ENCODE measurements around the gene ASTN2. TPM values are rescaled to one million over a fixed set of nuclear protein-coding genes. Genes with fewer than 3 reads are reported as not detected.

The ASTN2 gene, protein sequence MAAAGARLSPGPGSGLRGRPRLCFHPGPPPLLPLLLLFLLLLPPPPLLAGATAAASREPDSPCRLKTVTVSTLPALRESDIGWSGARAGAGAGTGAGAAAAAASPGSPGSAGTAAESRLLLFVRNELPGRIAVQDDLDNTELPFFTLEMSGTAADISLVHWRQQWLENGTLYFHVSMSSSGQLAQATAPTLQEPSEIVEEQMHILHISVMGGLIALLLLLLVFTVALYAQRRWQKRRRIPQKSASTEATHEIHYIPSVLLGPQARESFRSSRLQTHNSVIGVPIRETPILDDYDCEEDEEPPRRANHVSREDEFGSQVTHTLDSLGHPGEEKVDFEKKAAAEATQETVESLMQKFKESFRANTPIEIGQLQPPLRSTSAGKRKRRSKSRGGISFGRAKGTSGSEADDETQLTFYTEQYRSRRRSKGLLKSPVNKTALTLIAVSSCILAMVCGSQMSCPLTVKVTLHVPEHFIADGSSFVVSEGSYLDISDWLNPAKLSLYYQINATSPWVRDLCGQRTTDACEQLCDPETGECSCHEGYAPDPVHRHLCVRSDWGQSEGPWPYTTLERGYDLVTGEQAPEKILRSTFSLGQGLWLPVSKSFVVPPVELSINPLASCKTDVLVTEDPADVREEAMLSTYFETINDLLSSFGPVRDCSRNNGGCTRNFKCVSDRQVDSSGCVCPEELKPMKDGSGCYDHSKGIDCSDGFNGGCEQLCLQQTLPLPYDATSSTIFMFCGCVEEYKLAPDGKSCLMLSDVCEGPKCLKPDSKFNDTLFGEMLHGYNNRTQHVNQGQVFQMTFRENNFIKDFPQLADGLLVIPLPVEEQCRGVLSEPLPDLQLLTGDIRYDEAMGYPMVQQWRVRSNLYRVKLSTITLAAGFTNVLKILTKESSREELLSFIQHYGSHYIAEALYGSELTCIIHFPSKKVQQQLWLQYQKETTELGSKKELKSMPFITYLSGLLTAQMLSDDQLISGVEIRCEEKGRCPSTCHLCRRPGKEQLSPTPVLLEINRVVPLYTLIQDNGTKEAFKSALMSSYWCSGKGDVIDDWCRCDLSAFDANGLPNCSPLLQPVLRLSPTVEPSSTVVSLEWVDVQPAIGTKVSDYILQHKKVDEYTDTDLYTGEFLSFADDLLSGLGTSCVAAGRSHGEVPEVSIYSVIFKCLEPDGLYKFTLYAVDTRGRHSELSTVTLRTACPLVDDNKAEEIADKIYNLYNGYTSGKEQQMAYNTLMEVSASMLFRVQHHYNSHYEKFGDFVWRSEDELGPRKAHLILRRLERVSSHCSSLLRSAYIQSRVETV (N-terminal part only)
- 5.5 and 5.7 TPM in 2 replicates for total RNA-seq

DNA sequence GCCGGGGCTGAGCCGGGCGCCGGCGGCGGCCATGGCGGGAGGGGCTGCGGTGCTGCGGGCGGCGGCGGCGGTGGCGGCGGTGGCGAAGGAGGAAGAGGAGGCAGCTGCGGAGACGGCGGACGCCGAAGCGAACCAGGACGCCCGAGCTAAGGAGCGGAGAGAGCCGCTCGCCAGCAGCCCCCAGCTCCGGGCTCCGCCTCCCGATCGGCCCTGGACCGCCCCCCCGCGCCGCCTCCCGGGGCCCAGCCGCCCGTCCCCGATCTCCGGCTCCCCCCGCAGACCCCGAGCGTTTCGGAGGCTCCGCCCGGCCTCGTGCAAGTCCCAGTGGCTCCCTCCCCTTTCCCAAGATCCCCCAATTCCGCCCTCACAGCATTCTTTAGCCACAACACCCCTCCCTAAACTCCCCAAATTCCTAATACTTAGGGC, at the start of gene ASTN2:
Gene ASTN2 (minus strand): TSS at position 152 of the 426 bp plus-strand sequence. CDS start 119 bp downstream, at position 33.

DNA sequence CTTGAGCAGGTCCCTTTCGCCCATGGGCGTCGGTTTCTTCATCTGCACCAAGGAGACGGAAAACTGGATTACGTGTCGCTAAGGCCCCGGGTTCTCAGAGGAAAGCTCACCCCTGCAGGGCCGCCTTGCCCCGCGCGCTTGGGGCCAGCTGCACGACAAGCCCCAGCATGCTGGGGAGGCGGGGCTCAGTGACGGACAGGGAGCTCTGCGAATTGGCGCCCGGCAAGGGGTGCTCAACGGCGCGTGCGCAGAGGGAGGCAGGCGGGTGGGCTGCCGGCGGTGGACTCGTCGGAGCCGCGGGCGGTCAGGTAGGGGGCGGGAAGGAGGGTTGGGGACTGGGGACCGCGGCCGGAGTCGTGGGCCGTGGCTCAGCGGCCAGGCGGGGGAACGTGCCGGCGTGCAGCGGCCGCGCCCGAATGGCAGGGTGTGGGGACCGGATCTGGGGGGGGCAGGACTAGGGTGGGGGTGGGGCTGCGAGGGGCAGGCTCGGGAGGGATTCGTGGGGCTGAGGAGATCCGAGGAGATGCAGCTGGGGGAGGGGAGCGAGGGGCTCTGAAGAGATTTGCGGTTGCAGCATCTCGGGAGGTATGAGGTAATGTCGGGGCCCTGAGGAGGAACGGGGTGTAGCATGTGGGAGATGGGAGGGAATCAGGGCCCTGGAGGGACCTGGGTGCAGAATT, 727.6 kb downstream of the ASTN2 start, which contains the start of gene TRIM32:
Gene TRIM32 (plus strand): TSS at position 232 of the 680 bp plus-strand sequence. CDS start 10,438 bp downstream, outside the sequence.

Data from cardiac ventricle fibroblast (primary cell).